Left ventricle myocardium superior (tissue), 1 donor: Measurements from ENCODE around the gene DTX2. TPM values are rescaled to one million over a fixed set of nuclear protein-coding genes. Genes with fewer than 3 reads are reported as not detected.
"Not testable (repeated sequence)": the region's sequence is repeated elsewhere in the genome, so short reads cannot be mapped to it uniquely, and the experiment has no call there.

Experiments
- ATAC-seq: fragments of 200-7000 bp; cut with Tn5 transposase; one replicate; pipeline ENCODE4 v1.9.1; 2020; ENCODE audit warnings: mild to moderate bottlenecking, moderate library complexity
- DNase-seq: peaks from one replicate; pipeline ENCODE4 v3.0.0-alpha.2; 2020
- intact Hi-C: fragments of 100-400 bp; cut with micrococcal nuclease; formaldehyde crosslinking; loops from one replicate; pipeline ENCODE4 v1.11.0; 2022
- long read RNA-seq: library from polyadenylated mRNA; unstranded; transcript quantifications from one replicate; pipeline ENCODE4 v2.0.0, GENCODE V29; 2021
- total RNA-seq: library from RNA; stranded (reverse); fragmentation: NEBNext Ultra II Directional; extraction: Animal tissue kit (Norgen Biotek cat#: 25700); gene quantifications from one replicate; pipeline ENCODE4 v1.2.1, GENCODE V29; 2021
- donor health status: DM: no; HTN: yes; CAD: no; lungs with severe emphysema.

DTX2 gene
- 9.3 TPM for total RNA-seq
- long read RNA-seq, partial matches to known transcripts = 5 of 10 reads
- long read RNA-seq, other reads (novel, unspliced or antisense) = 5 of 10 reads

GRCh38 chr7:76461464-76462101 is at the start of gene DTX2:
Gene DTX2 (plus strand): TSS chr7:76461709. CDS start chr7:76480510, 18,801 bp downstream.
- intact Hi-C loops = not testable (repeated sequence)
- peak; percentile 48 for DNase-seq
- ATAC-seq = peak; percentile 97

GRCh38 chr7:76412249-76412648 is 49.3 kb upstream of the DTX2 start:
- no peak for DNase-seq
- intact Hi-C loops = no loop called here
- no peak for ATAC-seq

- intact Hi-C loops, ATAC-seq, DNase-seq: not testable (repeated sequence)
Measured at GRCh38 chr7:76417654-76418310, 43.7 kb upstream of the DTX2 start.

- DNase-seq, ATAC-seq, intact Hi-C loops: not testable (repeated sequence)
Measured at GRCh38 chr7:76421097-76421496, 40.4 kb upstream of the DTX2 start.

- ATAC-seq (no peak), DNase-seq (no peak)
- intact Hi-C loops = no loop called here
Measured at GRCh38 chr7:76423666-76424412, 37.7 kb upstream of the DTX2 start.

- ATAC-seq = no peak
- intact Hi-C loops = no loop called here
- DNase-seq = no peak
Measured at GRCh38 chr7:76424413-76425111, 36.9 kb upstream of the DTX2 start, which contains the start of gene ZP3. Gene ZP3 (plus strand): TSS chr7:76424950. CDS start chr7:76424965, 15 bp downstream.

GRCh38 chr7:76425156-76425555 is 36.4 kb upstream of the DTX2 start:
- intact Hi-C loops = no loop called here
- no peak for DNase-seq
- ATAC-seq = no peak

GRCh38 chr7:76425558-76425957 is 36.0 kb upstream of the DTX2 start:
- ATAC-seq, intact Hi-C loops, DNase-seq: not testable (repeated sequence)

GRCh38 chr7:76426246-76426645 is 35.3 kb upstream of the DTX2 start:
- no peak for ATAC-seq
- DNase-seq = no peak
- intact Hi-C loops = no loop called here

GRCh38 chr7:76427635-76428034 is 33.9 kb upstream of the DTX2 start:
- intact Hi-C loops = no loop called here
- no peak for DNase-seq
- ATAC-seq = no peak

GRCh38 chr7:76428149-76428823 is 33.2 kb upstream of the DTX2 start:
- DNase-seq = no peak
- intact Hi-C loops = no loop called here
- ATAC-seq = no peak

- ATAC-seq (peak; percentile 24), DNase-seq (no peak)
- intact Hi-C loops = no loop called here
Measured at GRCh38 chr7:76428868-76429805, 32.4 kb upstream of the DTX2 start.

GRCh38 chr7:76430211-76430610 is 31.3 kb upstream of the DTX2 start:
- intact Hi-C loops = no loop called here
- no peak for DNase-seq
- no peak for ATAC-seq

- DNase-seq (no peak), ATAC-seq (no peak)
- intact Hi-C loops = no loop called here
Measured at GRCh38 chr7:76430836-76431235, 30.7 kb upstream of the DTX2 start.

- DNase-seq (peak; percentile 49), ATAC-seq (peak; percentile 70)
- intact Hi-C loops = not testable (repeated sequence)
Measured at GRCh38 chr7:76437873-76438272, 23.6 kb upstream of the DTX2 start.

GRCh38 chr7:76439120-76439888 is 22.2 kb upstream of the DTX2 start:
- DNase-seq, intact Hi-C loops, ATAC-seq: not testable (repeated sequence)

GRCh38 chr7:76440404-76440803 is 21.1 kb upstream of the DTX2 start:
- ATAC-seq, DNase-seq, intact Hi-C loops: not testable (repeated sequence)
